IMR-90 (cell line): ENCODE measurements around the gene PCAT6. TPM values are rescaled to one million over a fixed set of nuclear protein-coding genes. Genes with fewer than 3 reads are reported as not detected.

Experiments used
- ATAC-seq: fragments of 200-7000 bp; cut with Tn5 transposase; 2 replicates; pipeline ENCODE4 v1.9.1; 2020; ENCODE audit warnings: low read depth, mild to moderate bottlenecking, moderate library complexity
- BruUV-seq: library from RNA; stranded (reverse); fragments of 400-500 nt; replicated peaks from 2 replicates; lab custom pipeline; 2021; lab: Mats Ljungman, UMichigan
- CTCF ChIA-PET: fragments of 300-600 bp; formaldehyde crosslinking; extraction: SDS; loops from one replicate; lab custom pipeline; 2021; ENCODE audit warnings: antibody characterized with exemption; lab: Yijun Ruan, JAX
- POLR2A ChIA-PET: fragments of 300-600 bp; sonication (Branson Sonifier 250); formaldehyde crosslinking; loops from one replicate; lab custom pipeline; 2022; ENCODE audit warnings: antibody characterized with exemption; ENCODE audit not compliant: unreplicated experiment; lab: Charles Lee
- DNase-seq: peaks from one replicate; pipeline ENCODE4 v3.0.0; 2013
- H2AFZ ChIP-seq: replicated peaks from 2 replicates; pipeline ENCODE3; 2013; ENCODE audit warnings: low read length, mild to moderate bottlenecking; ENCODE audit not compliant: poor library complexity
- H2AK5ac ChIP-seq: 2 replicates; pipeline ENCODE4 v1.6.1; 2013; ENCODE audit warnings: low read depth, low read length, inconsistent platforms
- H2AK9ac ChIP-seq: replicated peaks from 2 replicates; pipeline ENCODE3; 2013; ENCODE audit warnings: mild to moderate bottlenecking, low read depth, low read length, moderate library complexity; ENCODE audit not compliant: poor library complexity
- H2BK120ac ChIP-seq: 2 replicates; pipeline ENCODE4 v1.6.1; 2013; ENCODE audit warnings: low read depth, low read length, inconsistent platforms
- H2BK15ac ChIP-seq: 3 replicates; pipeline ENCODE4 v1.6.1; 2013; ENCODE audit warnings: low read depth, low read length, inconsistent platforms
- H2BK20ac ChIP-seq: 2 replicates; pipeline ENCODE4 v1.6.1; 2013; ENCODE audit warnings: low read depth, mild to moderate bottlenecking, inconsistent platforms, low read length, moderate library complexity
- H2BK5ac ChIP-seq: 2 replicates; pipeline ENCODE4 v1.6.1; 2013; ENCODE audit warnings: mild to moderate bottlenecking, low read depth, low read length, inconsistent platforms; ENCODE audit not compliant: poor library complexity, severe bottlenecking
- H3K14ac ChIP-seq: replicated peaks from 2 replicates; pipeline ENCODE4 v1.6.1; 2013; ENCODE audit warnings: low read depth, low read length, inconsistent platforms
- H3K18ac ChIP-seq: 2 replicates; pipeline ENCODE4 v1.6.1; 2013; ENCODE audit warnings: low read depth, low read length, control low read depth
- H3K23ac ChIP-seq: 2 replicates; pipeline ENCODE4 v1.6.1; 2013; ENCODE audit warnings: low read depth, low read length, inconsistent platforms
- H3K27ac ChIP-seq: 2 replicates; pipeline ENCODE4 v1.5.1; 2013; ENCODE audit warnings: mild to moderate bottlenecking, control low read depth, low read length; ENCODE audit not compliant: insufficient read depth
- H3K27me3 ChIP-seq: 2 replicates; pipeline ENCODE4 v1.6.1; 2013; ENCODE audit warnings: low read length; ENCODE audit not compliant: control insufficient read depth, insufficient read depth
- H3K36me3 ChIP-seq: 2 replicates; pipeline ENCODE4 v1.6.1; 2013; ENCODE audit warnings: low read length, mixed read lengths; ENCODE audit not compliant: control insufficient read depth, insufficient read depth
- H3K4ac ChIP-seq: 2 replicates; pipeline ENCODE4 v1.6.1; 2013; ENCODE audit warnings: low read depth, low read length, inconsistent platforms
- H3K4me1 ChIP-seq: 2 replicates; pipeline ENCODE4 v1.6.1; 2013; ENCODE audit warnings: low read length, mixed read lengths; ENCODE audit not compliant: control insufficient read depth, insufficient read depth
- H3K4me2 ChIP-seq: 2 replicates; pipeline ENCODE4 v1.6.1; 2013; ENCODE audit warnings: low read depth, mild to moderate bottlenecking, control low read depth, low read length, moderate library complexity
- H3K4me3 ChIP-seq: 2 replicates; pipeline ENCODE4 v1.5.1; 2013; ENCODE audit warnings: low read depth, mild to moderate bottlenecking, control low read depth, low read length, moderate library complexity; ENCODE audit not compliant: insufficient read depth
- H3K56ac ChIP-seq: 2 replicates; pipeline ENCODE4 v1.6.1; 2013; ENCODE audit warnings: low read length, inconsistent platforms; ENCODE audit not compliant: insufficient read depth; ENCODE audit errors: extremely low read depth
- H3K79me1 ChIP-seq, 2 experiments: 2 replicates each; pipeline ENCODE4 v1.6.1; 2013; ENCODE audit warnings: low read length in 2 of 2, inconsistent platforms in 1 of 2, low read depth in 1 of 2
- H3K9ac ChIP-seq: 2 replicates; pipeline ENCODE4 v1.6.1; 2013; ENCODE audit warnings: low read depth, low read length, control low read depth
- H3K9me1 ChIP-seq: 2 replicates; pipeline ENCODE4 v1.6.1; 2013; ENCODE audit warnings: low read length, inconsistent platforms; ENCODE audit not compliant: insufficient read depth
- H3K9me3 ChIP-seq: 2 replicates; pipeline ENCODE4 v1.6.1; 2013; ENCODE audit warnings: low read length; ENCODE audit not compliant: control insufficient read depth, insufficient read depth
- H4K20me1 ChIP-seq: 2 replicates; pipeline ENCODE4 v1.6.1; 2013; ENCODE audit warnings: low read length, inconsistent platforms; ENCODE audit not compliant: insufficient read depth
- H4K5ac ChIP-seq: 2 replicates; pipeline ENCODE4 v1.6.1; 2013; ENCODE audit warnings: mild to moderate bottlenecking, low read depth, low read length, control low read depth
- H4K8ac ChIP-seq, 2 experiments: 2 replicates each; pipeline ENCODE4 v1.6.1; 2013; ENCODE audit warnings: low read depth in 2 of 2, low read length in 2 of 2, control low read depth in 1 of 2, inconsistent platforms in 1 of 2
- H4K91ac ChIP-seq: 2 replicates; pipeline ENCODE4 v1.6.1; 2013; ENCODE audit warnings: low read depth, low read length, inconsistent platforms; ENCODE audit not compliant: insufficient read depth
- BHLHE40 ChIP-seq: fragments of 150-350 bp; IDR thresholded peaks from 2 replicates; pipeline ENCODE4 v1.6.1; 2016; ENCODE audit warnings: mild to moderate bottlenecking, low read depth, low read length
- CEBPB ChIP-seq: IDR thresholded peaks from 2 replicates; pipeline ENCODE4 v1.6.1; 2012; ENCODE audit warnings: low read depth, low read length, improper control_type of control experiment
- CHD1 ChIP-seq: IDR thresholded peaks from 2 replicates; pipeline ENCODE4 v1.6.1; 2012; ENCODE audit warnings: low read depth, low read length, improper control_type of control experiment
- FOS ChIP-seq: fragments of 150-350 bp; IDR thresholded peaks from 2 replicates; pipeline ENCODE4 v1.6.1; 2016; ENCODE audit warnings: low read depth, low read length
- MAFK ChIP-seq: IDR thresholded peaks from 2 replicates; pipeline ENCODE4 v1.6.1; 2012; ENCODE audit warnings: low read depth, low read length, improper control_type of control experiment
- MAZ ChIP-seq: IDR thresholded peaks from 2 replicates; pipeline ENCODE4 v1.6.1; 2012; ENCODE audit warnings: low read depth, mild to moderate bottlenecking, low read length, improper control_type of control experiment, moderate library complexity, borderline replicate concordance
- MXI1 ChIP-seq: IDR thresholded peaks from 2 replicates; pipeline ENCODE4 v1.6.1; 2012; ENCODE audit warnings: low read depth, mild to moderate bottlenecking, low read length, moderate library complexity, borderline replicate concordance
- NFE2L2 ChIP-seq: fragments of 150-350 bp; IDR thresholded peaks from 2 replicates; pipeline ENCODE4 v1.6.1; 2016; ENCODE audit warnings: low read depth, mild to moderate bottlenecking, low read length
- POLR2A ChIP-seq: IDR thresholded peaks from 2 replicates; pipeline ENCODE4 v1.6.1; 2012; ENCODE audit warnings: mild to moderate bottlenecking, low read depth, low read length
- RAD21 ChIP-seq: IDR thresholded peaks from 2 replicates; pipeline ENCODE4 v1.6.1; 2012; ENCODE audit warnings: low read length, improper control_type of control experiment
- RCOR1 ChIP-seq: IDR thresholded peaks from 2 replicates; pipeline ENCODE4 v1.6.1; 2012; ENCODE audit warnings: mild to moderate bottlenecking, low read length, improper control_type of control experiment; ENCODE audit not compliant: insufficient replicate concordance
- RFX5 ChIP-seq: IDR thresholded peaks from 2 replicates; pipeline ENCODE4 v1.8.0; 2012; ENCODE audit warnings: low read depth, mild to moderate bottlenecking, low read length, moderate library complexity
- SMC3 ChIP-seq: fragments of 150-350 bp; IDR thresholded peaks from 2 replicates; pipeline ENCODE4 v1.6.1; 2016; ENCODE audit warnings: low read depth, mild to moderate bottlenecking, antibody characterized with exemption, low read length, moderate library complexity
- USF2 ChIP-seq: fragments of 150-350 bp; IDR thresholded peaks from 2 replicates; pipeline ENCODE4 v1.6.1; 2017; ENCODE audit warnings: mild to moderate bottlenecking, antibody characterized with exemption, low read length, low read depth
- WGBS, 2 experiments: methylation state at CpG; one replicate each; pipeline versions ENCODE4 v1.1.5 to v1.1.7; 2013; ENCODE audit warnings: missing lambda C conversion rate in 2 of 2; ENCODE audit not compliant: insufficient read length in 1 of 2; ENCODE audit errors: extremely low coverage in 2 of 2; 5-methylcytosine and 5-hydroxymethylcytosine counted together
- dilution Hi-C: fragments of 300-500 bp; cut with HindIII; formaldehyde crosslinking; loops from one replicate; pipeline ENCODE4 v1.14.3; 2018; ENCODE audit warnings: low sequenced_read_pairs; ENCODE audit not compliant: unreplicated experiment
- in situ Hi-C: fragments of 300-500 bp; cut with MboI; formaldehyde crosslinking; loops from 3 replicates; pipeline ENCODE4 v1.14.3; 2019; ENCODE audit warnings: low sequenced_read_pairs, inconsistent platforms, mixed read lengths
- intact Hi-C: fragments of 100-400 bp; cut with micrococcal nuclease; formaldehyde crosslinking; loops from 2 replicates; pipeline ENCODE4 v1.10.0; 2022
- polyA plus RNA-seq, 3 experiments: library from polyadenylated mRNA; depleted of rRNA; stranded (reverse); fragments of >200 nt; gene quantifications; 2 replicates each; pipeline ENCODE4 v1.2.3, GENCODE V29; 2012; ENCODE audit warnings: low replicate concordance in 1 of 3
- total RNA-seq: library from RNA; depleted of rRNA; stranded (reverse); fragments of >200 nt; gene quantifications from 2 replicates; pipeline ENCODE4 v1.2.3, GENCODE V29; 2012
- TF ChIP-seq, protein P1 (sequence below): conservative IDR thresholded peaks from 2 replicates; pipeline ENCODE4 v1.5.1; 2012; ENCODE audit warnings: mild to moderate bottlenecking, low read depth, low read length, improper control_type of control experiment

The PCAT6 gene
- total and polyA plus RNA-seq, 2 of the 4 experiments (the other 2 are of a cell fraction) = 5.8 TPM; not detected in 1

DNA sequence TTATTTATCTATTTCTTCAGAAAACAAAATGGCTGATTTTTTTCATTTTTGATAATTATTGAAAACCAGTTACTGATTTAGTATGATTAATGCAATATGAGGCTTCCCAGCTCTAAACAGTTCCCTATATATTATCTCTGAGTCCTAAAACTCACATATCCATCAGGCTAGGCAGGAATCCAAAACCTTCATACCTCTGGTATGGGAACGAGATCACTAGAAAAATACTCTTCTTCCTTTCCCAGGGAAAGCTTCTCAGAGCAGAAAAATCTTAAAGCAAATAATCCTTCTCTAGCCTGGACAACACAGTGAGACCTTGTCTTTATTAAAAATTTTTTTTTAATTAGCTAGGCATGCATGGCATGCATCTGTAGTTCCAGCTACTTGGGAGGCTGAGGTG is 45.0 kb upstream of the PCAT6 start (continued):
- TF ChIP-seq FOS (no peak), MAFK (no peak), RCOR1 (no peak), CEBPB (no peak), BHLHE40 (no peak)

- dilution Hi-C loops = no loop called here
- Histone ChIP-seq H3K4me3 (no peak overlapping the region), H2BK20ac (no peak overlapping the region), H4K20me1 (peaks cover 16% of the 10 kb centered on the region), H3K27me3 (no peaks in the 10 kb centered on the region), H2AK9ac (no peak overlapping the region), H3K4me1 (no peaks in the 10 kb centered on the region), H3K36me3 (peaks cover 48% of the 10 kb centered on the region), H2AK5ac (no peak overlapping the region), H3K4ac (no peak overlapping the region), H2BK15ac (no peak overlapping the region), H2BK5ac (no peak overlapping the region), H3K14ac (no peak overlapping the region), H3K18ac (no peak overlapping the region), H3K9me1 (no peaks in the 10 kb centered on the region), H4K8ac (no peak overlapping the region), H3K4me2 (no peak overlapping the region), H3K23ac (no peak overlapping the region), H3K9ac (no peak overlapping the region), H4K5ac (no peak overlapping the region), H3K9me3 (no peaks in the 10 kb centered on the region), H4K91ac (no peak overlapping the region), H3K56ac (no peak overlapping the region), H2AFZ (no peak overlapping the region), H2BK120ac (no peak overlapping the region), H3K27ac (no peak overlapping the region), H3K79me1 (peaks cover 3 to 30% of the 10 kb centered on the region in 2 experiments)
- in situ Hi-C loops = no loop called here
- intact Hi-C loops = loop anchor here (5.0 kb wide), 1 partner anchor 33 kb away; no protein-coding TSS in a partner anchor
- BruUV-seq = no TSS peak
- no peak for ATAC-seq
- CTCF ChIA-PET = no interaction called here
- no CpG with 5 or more reads among the region's 2 CpGs for WGBS, 2 experiments
- POLR2A ChIA-PET = no interaction called here
- no peak for DNase-seq
- TF ChIP-seq NFE2L2 = no peak
- TF ChIP-seq RFX5 = no peak
- no peak for TF ChIP-seq RAD21
- no peak for TF ChIP-seq RCOR1
- TF ChIP-seq USF2 = no peak
- TF ChIP-seq CHD1 = no peak
- no peak for TF ChIP-seq POLR2A
- TF ChIP-seq MAZ = no peak
- TF ChIP-seq, protein P1, sequence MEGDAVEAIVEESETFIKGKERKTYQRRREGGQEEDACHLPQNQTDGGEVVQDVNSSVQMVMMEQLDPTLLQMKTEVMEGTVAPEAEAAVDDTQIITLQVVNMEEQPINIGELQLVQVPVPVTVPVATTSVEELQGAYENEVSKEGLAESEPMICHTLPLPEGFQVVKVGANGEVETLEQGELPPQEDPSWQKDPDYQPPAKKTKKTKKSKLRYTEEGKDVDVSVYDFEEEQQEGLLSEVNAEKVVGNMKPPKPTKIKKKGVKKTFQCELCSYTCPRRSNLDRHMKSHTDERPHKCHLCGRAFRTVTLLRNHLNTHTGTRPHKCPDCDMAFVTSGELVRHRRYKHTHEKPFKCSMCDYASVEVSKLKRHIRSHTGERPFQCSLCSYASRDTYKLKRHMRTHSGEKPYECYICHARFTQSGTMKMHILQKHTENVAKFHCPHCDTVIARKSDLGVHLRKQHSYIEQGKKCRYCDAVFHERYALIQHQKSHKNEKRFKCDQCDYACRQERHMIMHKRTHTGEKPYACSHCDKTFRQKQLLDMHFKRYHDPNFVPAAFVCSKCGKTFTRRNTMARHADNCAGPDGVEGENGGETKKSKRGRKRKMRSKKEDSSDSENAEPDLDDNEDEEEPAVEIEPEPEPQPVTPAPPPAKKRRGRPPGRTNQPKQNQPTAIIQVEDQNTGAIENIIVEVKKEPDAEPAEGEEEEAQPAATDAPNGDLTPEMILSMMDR = no peak
- TF ChIP-seq SMC3 = no peak
- no peak for TF ChIP-seq MXI1
- no peak for TF ChIP-seq BHLHE40
- TF ChIP-seq FOS = no peak
- TF ChIP-seq CEBPB = no peak
These were observed 40.6 kb upstream of the PCAT6 start for GRCh38 chr1:202770135-202770534.
